A549 (cell line): ENCODE results near the gene RPL13. TPM values are rescaled to one million over a fixed set of nuclear protein-coding genes. Genes with fewer than 3 reads are reported as not detected.

ENCODE experiments used
- polyA plus RNA-seq, 4 experiments: library from polyadenylated mRNA; depleted of rRNA in 3 of 4; stranded (reverse); fragments of >200 nt; fragmentation: RNase III in 1 of 4; extraction: RNeasy Plus Mini Kit Qiagen cat#74134 plus additional on column Dnase treatment in 1 of 4; gene quantifications; 2 replicates in 3 of 4; 3 replicates in 1 of 4; pipeline ENCODE4 v1.2.3, GENCODE V29; 2011 to 2017
- small RNA-seq, 6 experiments: library from RNA; depleted of rRNA; stranded (forward); fragments of <200 nt; gene quantifications; one replicate each; pipeline ENCODE3, GENCODE V24; 2012

Gene RPL13
- polyA plus RNA-seq, 2 of the 4 experiments (the other 2 are of a cell fraction) = 2,911 to 3,044 TPM

Small RNAs within 50 kb of the gene (small RNA-seq; reads per million reads assigned to genes)
- gene SNORD68 = 0 reads per million in 6 experiments

Other genes starting within 250 kb of the RPL13 start
- gene ANKRD11, start 70.1 kb upstream of the RPL13 start, polyA plus RNA-seq (2011; rRNA removed) = 54.9 and 57.4 TPM in 2 replicates
- gene ANKRD11, start 70.1 kb upstream of the RPL13 start, polyA plus RNA-seq (2017; fragmentation: RNase III; extraction: RNeasy Plus Mini Kit Qiagen cat#74134 plus additional on column Dnase treatment) = 50.4 to 56.7 TPM (median 53.6 TPM) in 3 replicates
- gene SPG7, start 52.3 kb upstream of the RPL13 start, polyA plus RNA-seq (2011; rRNA removed) = 53.2 and 54.4 TPM in 2 replicates
- gene SPG7, start 52.3 kb upstream of the RPL13 start, polyA plus RNA-seq (2017; fragmentation: RNase III; extraction: RNeasy Plus Mini Kit Qiagen cat#74134 plus additional on column Dnase treatment) = 73.2 to 80.6 TPM (median 79.6 TPM) in 3 replicates
- 22.8 and 25.8 TPM in 2 replicates for gene CPNE7, start 15.1 kb downstream of the RPL13 start, polyA plus RNA-seq (2011; rRNA removed)
- gene CPNE7, start 15.1 kb downstream of the RPL13 start, polyA plus RNA-seq (2017; fragmentation: RNase III; extraction: RNeasy Plus Mini Kit Qiagen cat#74134 plus additional on column Dnase treatment) = 42.8 to 55.2 TPM (median 45.2 TPM) in 3 replicates
- 1.5 and 2.6 TPM in 2 replicates for gene DPEP1, start 53.0 kb downstream of the RPL13 start, polyA plus RNA-seq (2011; rRNA removed)
- 0.97 to 1.3 TPM (median 1.1 TPM) in 3 replicates for gene DPEP1, start 53.0 kb downstream of the RPL13 start, polyA plus RNA-seq (2017; fragmentation: RNase III; extraction: RNeasy Plus Mini Kit Qiagen cat#74134 plus additional on column Dnase treatment)
- gene CHMP1A, start 97.0 kb downstream of the RPL13 start, polyA plus RNA-seq (2011; rRNA removed) = 36.4 and 40.1 TPM in 2 replicates
- gene CHMP1A, start 97.0 kb downstream of the RPL13 start, polyA plus RNA-seq (2017; fragmentation: RNase III; extraction: RNeasy Plus Mini Kit Qiagen cat#74134 plus additional on column Dnase treatment) = 91.7 to 99.0 TPM (median 95.4 TPM) in 3 replicates
- gene SPATA33, start 97.2 kb downstream of the RPL13 start, polyA plus RNA-seq (2011; rRNA removed) = 5.5 and 6.1 TPM in 2 replicates
- gene SPATA33, start 97.2 kb downstream of the RPL13 start, polyA plus RNA-seq (2017; fragmentation: RNase III; extraction: RNeasy Plus Mini Kit Qiagen cat#74134 plus additional on column Dnase treatment) = 11.5 to 12.6 TPM (median 12.1 TPM) in 3 replicates
- gene CDK10, start 126.0 kb downstream of the RPL13 start, polyA plus RNA-seq (2011; rRNA removed) = 35.9 and 40.2 TPM in 2 replicates
- gene CDK10, start 126.0 kb downstream of the RPL13 start, polyA plus RNA-seq (2017; fragmentation: RNase III; extraction: RNeasy Plus Mini Kit Qiagen cat#74134 plus additional on column Dnase treatment) = 52.9 to 99.8 TPM (median 55.3 TPM) in 3 replicates
- 3.5 and 3.6 TPM in 2 replicates for gene SPATA2L, start 141.0 kb downstream of the RPL13 start, polyA plus RNA-seq (2011; rRNA removed)
- gene SPATA2L, start 141.0 kb downstream of the RPL13 start, polyA plus RNA-seq (2017; fragmentation: RNase III; extraction: RNeasy Plus Mini Kit Qiagen cat#74134 plus additional on column Dnase treatment) = 4.7 to 5.2 TPM (median 4.9 TPM) in 3 replicates
- 2.1 and 2.7 TPM in 2 replicates for gene VPS9D1, start 160.2 kb downstream of the RPL13 start, polyA plus RNA-seq (2011; rRNA removed)
- gene VPS9D1, start 160.2 kb downstream of the RPL13 start, polyA plus RNA-seq (2017; fragmentation: RNase III; extraction: RNeasy Plus Mini Kit Qiagen cat#74134 plus additional on column Dnase treatment) = 3.0 to 5.8 TPM (median 5.4 TPM) in 3 replicates
- gene ZNF276, start 160.9 kb downstream of the RPL13 start, polyA plus RNA-seq (2011; rRNA removed) = 6.5 and 7.5 TPM in 2 replicates
- gene ZNF276, start 160.9 kb downstream of the RPL13 start, polyA plus RNA-seq (2017; fragmentation: RNase III; extraction: RNeasy Plus Mini Kit Qiagen cat#74134 plus additional on column Dnase treatment) = 14.0 to 15.4 TPM (median 15.1 TPM) in 3 replicates